HG03575 (cell line): ENCODE data around the gene STX5.
"Not testable (repeated sequence)": the region's sequence is repeated elsewhere in the genome, so short reads cannot be mapped to it uniquely, and the experiment has no call there.

ENCODE experiments used
- ATAC-seq: cut with Tn5 transposase; IDR thresholded peaks from one replicate; pipeline ENCODE4 v1.9.1; 2021; ENCODE audit not compliant: unreplicated experiment, insufficient number of reproducible peaks, low FRiP score; ENCODE audit errors: extremely low read depth

STX5 gene

GRCh38 chr11:62839050-62839945, 7.4 kb upstream of the STX5 start, which contains the start of gene WDR74:
Gene WDR74 (minus strand): TSS chr11:62839590. CDS start chr11:62839570, 20 bp downstream.
- peak; percentile 32 for ATAC-seq

GRCh38 chr11:62835336-62835735, 3.5 kb upstream of the STX5 start:
- no peak for ATAC-seq

GRCh38 chr11:62832336-62833234, 734 bp upstream of the STX5 start, which contains the start of gene TEX54:
Gene TEX54 (minus strand): TSS chr11:62832841.
- no peak for ATAC-seq

GRCh38 chr11:62830904-62831519, 839 bp downstream of the STX5 start:
- ATAC-seq, result no peak

GRCh38 chr11:62828130-62828529, 3.7 kb downstream of the STX5 start:
- not testable (repeated sequence) for ATAC-seq

- ATAC-seq, result no peak
These were observed 8.2 kb downstream of the STX5 start for GRCh38 chr11:62823677-62824076.

- ATAC-seq, result no peak
These were observed 14.7 kb downstream of the STX5 start for GRCh38 chr11:62817129-62817528.

GRCh38 chr11:62816557-62816956, 15.3 kb downstream of the STX5 start:
- ATAC-seq, result no peak

- ATAC-seq, result no peak
These were observed 20.2 kb downstream of the STX5 start for GRCh38 chr11:62811659-62812058.

GRCh38 chr11:62810748-62811147, 21.1 kb downstream of the STX5 start:
- no peak for ATAC-seq

- ATAC-seq, result no peak
These were observed 25.2 kb downstream of the STX5 start for GRCh38 chr11:62806611-62807121.

- no peak for ATAC-seq
These were observed 25.9 kb downstream of the STX5 start for GRCh38 chr11:62805961-62806441.

- ATAC-seq, result no peak
These were observed 26.6 kb downstream of the STX5 start, which contains the start of gene NXF1 for GRCh38 chr11:62805076-62805892. Gene NXF1 (minus strand): TSS chr11:62805440. CDS start chr11:62805356, 84 bp downstream.

GRCh38 chr11:62804310-62805075, 27.4 kb downstream of the STX5 start:
- ATAC-seq, result no peak

- no peak for ATAC-seq
These were observed 30.8 kb downstream of the STX5 start for GRCh38 chr11:62801071-62801470.

- ATAC-seq, result no peak
These were observed 32.4 kb downstream of the STX5 start for GRCh38 chr11:62799486-62799885.

GRCh38 chr11:62796281-62796680, 35.6 kb downstream of the STX5 start:
- ATAC-seq, result no peak
